ENCODE data around the gene TEX44.

The TEX44 gene

DNA sequence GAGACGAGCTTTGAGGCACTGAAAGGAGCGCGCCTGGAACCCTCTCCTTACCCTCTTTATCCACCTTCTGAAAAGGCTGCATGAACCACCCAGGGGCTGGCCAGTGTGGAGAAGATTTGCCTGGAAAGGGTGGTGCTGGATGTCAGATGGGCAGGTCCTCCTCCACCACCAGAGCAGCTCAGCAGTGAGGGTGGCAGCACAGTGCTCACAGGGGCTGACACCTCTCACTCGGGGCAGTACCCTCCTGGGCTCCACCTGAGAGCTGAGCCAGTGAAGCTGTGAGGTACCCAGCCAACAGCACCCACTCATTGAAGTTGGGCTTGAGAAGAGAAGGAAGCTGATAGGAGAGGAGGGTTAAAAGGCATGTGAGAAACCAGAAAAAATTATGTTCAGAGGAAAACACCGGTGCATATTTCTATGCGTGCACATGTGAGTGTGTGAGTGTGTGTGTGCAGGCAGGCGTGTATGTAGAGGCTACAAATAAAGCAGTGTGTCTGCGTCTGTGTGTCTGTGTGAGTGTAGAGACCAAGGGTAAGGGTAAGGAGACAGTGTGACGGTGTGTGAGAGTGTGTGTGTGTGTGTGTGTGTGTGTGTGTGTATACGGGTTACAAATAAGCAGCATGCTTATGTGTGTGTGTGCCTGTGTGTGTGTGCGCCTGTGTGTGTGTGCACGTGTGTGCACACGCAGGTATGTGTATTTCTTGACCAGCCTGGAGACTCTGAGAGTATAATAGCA, 40.7 kb downstream of the TEX44 start:
- no peak for DNase-seq (ENCODE audit: low read depth in 2 of 2)

- DNase-seq (ENCODE audit: low read depth in 2 of 2): no peak
These were observed 41.7 kb downstream of the TEX44 start for GRCh38 chr2:231634412-231634811.

- no peak for DNase-seq (ENCODE audit: low read depth in 2 of 2)
These were observed 42.5 kb downstream of the TEX44 start for GRCh38 chr2:231634951-231635875.

DNA sequence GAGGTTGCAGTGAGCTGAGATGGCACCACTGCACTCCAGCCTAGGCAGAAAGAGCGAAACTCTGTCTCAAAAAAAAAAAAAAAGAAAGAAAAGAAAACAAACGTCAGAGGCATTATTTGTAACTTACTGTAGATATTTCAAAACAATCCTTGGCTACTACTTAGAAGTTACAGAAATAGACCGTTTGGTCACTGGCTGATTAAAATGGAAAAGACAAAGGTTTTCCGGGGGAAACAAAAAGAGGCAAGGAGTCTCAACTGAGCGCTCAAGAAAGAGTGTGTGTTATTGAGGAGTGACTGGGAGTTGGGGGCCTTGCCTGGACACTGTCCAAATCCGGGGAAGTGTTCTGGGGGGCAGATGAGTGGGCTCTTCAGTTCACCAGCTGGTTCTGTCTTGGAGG, 47.6 kb downstream of the TEX44 start:
- no peak for DNase-seq (ENCODE audit: low read depth in 2 of 2)

- DNase-seq (ENCODE audit: low read depth in 2 of 2): no peak
These were observed 48.0 kb downstream of the TEX44 start for GRCh38 chr2:231640641-231641111.

- peak; percentile 22 to 45 for DNase-seq (ENCODE audit: low read depth in 2 of 2)
These were observed 50.2 kb downstream of the TEX44 start for GRCh38 chr2:231642631-231643494.

- no peak for DNase-seq (ENCODE audit: low read depth in 2 of 2)
These were observed 50.8 kb downstream of the TEX44 start for GRCh38 chr2:231643495-231643888.

Measured in activated CD8-positive, alpha-beta memory T cell treated with anti-CD3 and anti-CD28 coated beads for 4 hours (primary cell).